SU-DHL-6 (cell line): ENCODE results near the gene PTPRN2.

ENCODE experiments used
- H2AFZ ChIP-seq: fragments of 200-600 bp; sonication (generic); 2 replicates; pipeline ENCODE4 v1.6.1; 2014; ENCODE audit warnings: low read depth, mild to moderate bottlenecking, moderate library complexity, mixed read lengths, antibody characterized with exemption, low read length; ENCODE audit not compliant: severe bottlenecking
- H3F3A ChIP-seq: fragments of 200-600 bp; shearing (Covaris generic); 2 replicates; pipeline ENCODE4 v1.6.0; 2016; ENCODE audit warnings: antibody characterized with exemption, mild to moderate bottlenecking; ENCODE audit not compliant: insufficient read depth
- H3K27ac ChIP-seq: fragments of 200-600 bp; sonication (generic); 2 replicates; pipeline ENCODE4 v1.5.1; 2016; ENCODE audit warnings: low read depth, mild to moderate bottlenecking, low read length, moderate library complexity, mixed read lengths
- H3K27me3 ChIP-seq: fragments of 200-600 bp; sonication (generic), shearing (Covaris generic); 2 replicates; pipeline ENCODE4 v1.6.0; 2014; ENCODE audit warnings: mild to moderate bottlenecking, low read length
- H3K36me3 ChIP-seq: fragments of 200-600 bp; sonication (generic); 2 replicates; pipeline ENCODE4 v1.6.1; 2014; ENCODE audit warnings: mild to moderate bottlenecking, low read length, mixed read lengths
- H3K4me2 ChIP-seq: fragments of 300-600, 200-600 bp; shearing (Covaris generic), sonication (generic); 2 replicates; pipeline ENCODE4 v1.6.0; 2014; ENCODE audit warnings: low read length, low read depth, mild to moderate bottlenecking; ENCODE audit not compliant: poor library complexity, severe bottlenecking
- H3K4me3 ChIP-seq: fragments of 200-600 bp; sonication (generic); 2 replicates; pipeline ENCODE4 v1.5.1; 2014; ENCODE audit warnings: antibody characterized with exemption, low read length, mild to moderate bottlenecking, mixed read lengths; ENCODE audit not compliant: insufficient read depth, poor library complexity, severe bottlenecking
- H3K79me2 ChIP-seq: fragments of 200-600 bp; sonication (generic); 2 replicates; pipeline ENCODE4 v1.6.1; 2014; ENCODE audit warnings: mild to moderate bottlenecking, low read length, moderate library complexity; ENCODE audit not compliant: insufficient read depth
- H3K9ac ChIP-seq: fragments of 200-600 bp; sonication (generic); 2 replicates; pipeline ENCODE4 v1.7.0; 2014; ENCODE audit warnings: mild to moderate bottlenecking, low read length
- H3K9me2 ChIP-seq: fragments of 200-600 bp; sonication (generic); replicated peaks from 2 replicates; pipeline ENCODE4 v1.6.1; 2014; ENCODE audit warnings: low read length; ENCODE audit not compliant: insufficient read depth
- H3K9me3 ChIP-seq: fragments of 200-600 bp; sonication (generic); 2 replicates; pipeline ENCODE4 v1.6.1; 2014; ENCODE audit warnings: low read length, mixed read lengths; ENCODE audit not compliant: insufficient read depth
- H4K20me1 ChIP-seq: fragments of 200-600 bp; sonication (generic); 2 replicates; pipeline ENCODE4 v1.6.1; 2014; ENCODE audit warnings: low read depth, mild to moderate bottlenecking, antibody characterized with exemption, low read length, moderate library complexity, mixed read lengths
- CTCF ChIP-seq: fragments of 200-600 bp; sonication (generic); IDR thresholded peaks from one replicate; pipeline ENCODE4 v1.5.1; 2017; ENCODE audit warnings: antibody characterized with exemption, mild to moderate bottlenecking, low read length, moderate library complexity; ENCODE audit not compliant: insufficient read depth, poor library complexity, severe bottlenecking
- EZH2phosphoT487 ChIP-seq: fragments of 200-600 bp; sonication (generic), shearing (Covaris generic); conservative IDR thresholded peaks from 2 replicates; pipeline ENCODE4 v1.6.1; 2018; ENCODE audit warnings: mild to moderate bottlenecking, antibody characterized with exemption, low read length, moderate library complexity, mixed read lengths

The PTPRN2 gene

GRCh38 chr7:158013085-158013668 is 574.4 kb downstream of the PTPRN2 start:
- H2AFZ ChIP-seq: no peak overlapping the region
- H3F3A ChIP-seq: no peaks in the 10 kb centered on the region
- H3K79me2 ChIP-seq: no peaks in the 10 kb centered on the region
- no peak overlapping the region for H3K4me2 ChIP-seq
- no peak overlapping the region for H3K27ac ChIP-seq
- no peaks in the 10 kb centered on the region for H3K27me3 ChIP-seq
- TF ChIP-seq EZH2phosphoT487: no peak
- TF ChIP-seq CTCF: no peak
- H4K20me1 ChIP-seq: no peaks in the 10 kb centered on the region
- H3K4me3 ChIP-seq: no peak overlapping the region
- H3K9ac ChIP-seq: no peak overlapping the region
- H3K36me3 ChIP-seq: no peaks in the 10 kb centered on the region
- H3K9me2 ChIP-seq: no peaks in the 10 kb centered on the region
- no peaks in the 10 kb centered on the region for H3K9me3 ChIP-seq

- H3F3A ChIP-seq: no peaks in the 10 kb centered on the region
Measured at GRCh38 chr7:158011941-158012340, 575.7 kb downstream of the PTPRN2 start.

GRCh38 chr7:158010961-158011693 is 576.5 kb downstream of the PTPRN2 start:
- H3K27me3 ChIP-seq: no peaks in the 10 kb centered on the region
- no peaks in the 10 kb centered on the region for H4K20me1 ChIP-seq
- TF ChIP-seq EZH2phosphoT487 (no peak), CTCF (no peak)
- no peaks in the 10 kb centered on the region for H3K79me2 ChIP-seq
- no peak overlapping the region for H3K9ac ChIP-seq
- no peaks in the 10 kb centered on the region for H3K9me3 ChIP-seq
- H3K36me3 ChIP-seq: no peaks in the 10 kb centered on the region
- H3K27ac ChIP-seq: no peak overlapping the region
- no peak overlapping the region for H2AFZ ChIP-seq
- no peaks in the 10 kb centered on the region for H3F3A ChIP-seq
- no peaks in the 10 kb centered on the region for H3K9me2 ChIP-seq
- H3K4me3 ChIP-seq: no peak overlapping the region
- no peak overlapping the region for H3K4me2 ChIP-seq

More at GRCh38 chr7:158011941-158012340, 575.7 kb downstream of the PTPRN2 start:
- Histone ChIP-seq H4K20me1 (no peaks in the 10 kb centered on the region), H3K4me3 (no peak overlapping the region), H3K9me3 (no peaks in the 10 kb centered on the region), H3K27ac (no peak overlapping the region), H3K27me3 (no peaks in the 10 kb centered on the region), H3K4me2 (no peak overlapping the region), H3K36me3 (no peaks in the 10 kb centered on the region), H3K79me2 (no peaks in the 10 kb centered on the region), H2AFZ (no peak overlapping the region), H3K9ac (no peak overlapping the region), H3K9me2 (no peaks in the 10 kb centered on the region)
- no peak for TF ChIP-seq CTCF
- no peak for TF ChIP-seq EZH2phosphoT487
